ENCODE results near the gene PMFBP1.

Gene PMFBP1

GRCh38 chr16:72172105-72173034 is at the start of gene PMFBP1:
PMFBP1 (minus strand) TSS chr16:72172155; CDS start chr16:72171208, 947 bp downstream.
- DNase-seq (ENCODE audit: low spot score) = peak; percentile 59
- TF ChIP-seq CTCF (IDR thresholded peaks at IDR 0.05; ENCODE audit: extremely low read depth, insufficient read depth, missing control alignments) = no peak
- in situ Hi-C loops (cut with MboI; ENCODE audit: low pct_unique_long_range_greater_than_20kb, low sequenced_read_pairs, unreplicated experiment) = no loop called here

DNA sequence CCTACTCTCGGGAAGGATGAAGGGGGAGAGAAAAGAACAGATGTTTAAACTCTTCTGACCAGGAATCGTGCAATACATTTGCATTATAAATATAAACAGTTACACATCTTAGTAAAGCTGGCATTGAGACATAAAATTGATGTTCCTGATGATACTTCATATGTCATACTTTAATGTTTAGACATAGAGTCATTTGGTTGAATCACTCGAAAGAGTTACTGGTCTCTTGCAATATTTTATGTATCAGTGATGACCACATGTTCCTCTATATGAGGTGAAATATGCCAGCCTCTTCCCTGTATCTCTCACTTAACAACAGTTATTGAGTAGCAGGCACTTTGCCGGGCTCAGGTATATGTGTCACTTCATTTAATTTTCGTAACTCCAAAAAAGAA is 49.7 kb upstream of the PMFBP1 start:
- in situ Hi-C loops (cut with MboI; ENCODE audit: low pct_unique_long_range_greater_than_20kb, low sequenced_read_pairs, unreplicated experiment) = no loop called here
- DNase-seq (ENCODE audit: low spot score) = no peak

GRCh38 chr16:72220875-72221629 is 49.1 kb upstream of the PMFBP1 start:
- in situ Hi-C loops (cut with MboI; ENCODE audit: low pct_unique_long_range_greater_than_20kb, low sequenced_read_pairs, unreplicated experiment) = no loop called here

More for the DNA sequence above, 49.7 kb upstream of the PMFBP1 start:
- no peak for TF ChIP-seq CTCF (IDR thresholded peaks at IDR 0.05; ENCODE audit: extremely low read depth, insufficient read depth, missing control alignments)

GRCh38 chr16:72219282-72219681 is 47.3 kb upstream of the PMFBP1 start:
- DNase-seq (ENCODE audit: low spot score) = no peak
- no peak for TF ChIP-seq CTCF (IDR thresholded peaks at IDR 0.05; ENCODE audit: extremely low read depth, insufficient read depth, missing control alignments)

More at GRCh38 chr16:72220875-72221629, 49.1 kb upstream of the PMFBP1 start:
- no peak for TF ChIP-seq CTCF (IDR thresholded peaks at IDR 0.05; ENCODE audit: extremely low read depth, insufficient read depth, missing control alignments)
- DNase-seq (ENCODE audit: low spot score) = no peak

GRCh38 chr16:72216767-72217166 is 44.8 kb upstream of the PMFBP1 start:
- DNase-seq (ENCODE audit: low spot score) = no peak
- in situ Hi-C loops (cut with MboI; ENCODE audit: low pct_unique_long_range_greater_than_20kb, low sequenced_read_pairs, unreplicated experiment) = no loop called here
- TF ChIP-seq CTCF (IDR thresholded peaks at IDR 0.05; ENCODE audit: extremely low read depth, insufficient read depth, missing control alignments) = no peak

More at GRCh38 chr16:72219282-72219681, 47.3 kb upstream of the PMFBP1 start:
- in situ Hi-C loops (cut with MboI; ENCODE audit: low pct_unique_long_range_greater_than_20kb, low sequenced_read_pairs, unreplicated experiment) = no loop called here

DNA sequence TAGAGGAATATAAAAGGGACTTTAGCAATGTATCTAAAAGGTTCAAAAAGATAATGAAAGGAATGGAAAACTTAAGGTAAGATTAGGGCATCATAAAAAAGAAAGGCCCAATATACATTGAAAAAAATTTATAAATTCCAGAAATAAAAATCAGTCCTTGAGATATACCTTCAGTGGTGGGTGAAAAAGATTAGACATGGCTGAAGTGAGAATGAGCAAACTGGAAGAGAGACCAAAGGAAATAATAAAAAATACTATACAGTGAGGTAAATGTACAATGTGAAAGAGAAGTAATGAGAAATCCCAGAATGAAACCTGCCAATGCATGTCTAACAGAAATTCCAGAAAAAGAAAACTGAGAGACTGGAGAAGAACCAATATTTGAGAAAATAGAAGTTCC is 42.9 kb upstream of the PMFBP1 start:
- in situ Hi-C loops (cut with MboI; ENCODE audit: low pct_unique_long_range_greater_than_20kb, low sequenced_read_pairs, unreplicated experiment) = no loop called here
- DNase-seq (ENCODE audit: low spot score) = no peak
- no peak for TF ChIP-seq CTCF (IDR thresholded peaks at IDR 0.05; ENCODE audit: extremely low read depth, insufficient read depth, missing control alignments)
